Measurements from ENCODE around the gene NPAS3. TPM values are rescaled to one million over a fixed set of nuclear protein-coding genes. Genes with fewer than 3 reads are reported as not detected.

NPAS3 gene
- total RNA-seq, 1 experiment from 2014 or later: 1.9 TPM

DNA sequence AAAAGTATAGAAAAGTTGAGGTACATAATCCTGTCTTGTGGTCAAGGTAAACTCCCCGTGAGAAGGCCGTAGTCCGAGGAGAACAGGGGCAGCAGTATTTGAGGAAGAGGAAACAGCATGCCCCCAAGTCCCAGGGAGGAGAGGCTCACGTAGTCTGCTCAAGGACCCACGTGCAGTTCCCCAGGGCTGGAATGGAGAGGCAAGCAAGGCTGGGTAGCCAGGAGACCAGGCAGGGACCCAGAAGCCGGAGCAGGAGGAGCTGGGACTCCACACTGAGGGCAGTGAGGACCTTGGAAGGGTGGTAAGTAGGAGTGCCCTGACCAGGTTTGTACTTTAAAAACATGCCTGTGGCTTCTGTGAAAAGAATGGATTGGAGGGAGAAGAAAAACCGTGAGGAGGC lies 912.1 kb downstream of the NPAS3 start:
- DNase-seq: no peak
- no peaks in the 10 kb centered on the region for H3K27me3 ChIP-seq
- H3K4me3 ChIP-seq: no peak overlapping the region
- no peaks in the 10 kb centered on the region for H3K36me3 ChIP-seq
- no peaks in the 10 kb centered on the region for H3K9me3 ChIP-seq

DNA sequence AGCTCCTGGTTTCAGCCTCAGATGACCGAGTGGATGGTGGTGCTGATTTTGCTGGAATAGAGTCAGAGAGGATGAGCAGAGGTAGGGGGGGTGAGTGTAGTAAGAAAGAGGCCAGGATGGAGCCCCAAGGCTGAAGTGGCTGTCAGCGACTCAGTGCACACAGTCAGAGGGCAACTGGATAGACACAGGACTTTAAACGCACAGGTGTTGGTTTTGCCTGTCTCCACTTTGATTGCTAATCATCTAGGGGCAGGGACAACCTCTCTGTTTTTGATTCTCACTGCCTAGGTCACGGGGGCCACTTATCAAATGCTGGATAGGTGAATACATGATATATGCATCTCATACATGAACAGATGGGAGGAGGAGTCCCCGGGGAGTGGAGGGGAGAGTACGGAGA lies 912.7 kb downstream of the NPAS3 start:
- no peaks in the 10 kb centered on the region for H3K9me3 ChIP-seq
- no peak for DNase-seq
- no peaks in the 10 kb centered on the region for H3K27me3 ChIP-seq
- no peak overlapping the region for H3K4me3 ChIP-seq
- H3K36me3 ChIP-seq: no peaks in the 10 kb centered on the region

DNA sequence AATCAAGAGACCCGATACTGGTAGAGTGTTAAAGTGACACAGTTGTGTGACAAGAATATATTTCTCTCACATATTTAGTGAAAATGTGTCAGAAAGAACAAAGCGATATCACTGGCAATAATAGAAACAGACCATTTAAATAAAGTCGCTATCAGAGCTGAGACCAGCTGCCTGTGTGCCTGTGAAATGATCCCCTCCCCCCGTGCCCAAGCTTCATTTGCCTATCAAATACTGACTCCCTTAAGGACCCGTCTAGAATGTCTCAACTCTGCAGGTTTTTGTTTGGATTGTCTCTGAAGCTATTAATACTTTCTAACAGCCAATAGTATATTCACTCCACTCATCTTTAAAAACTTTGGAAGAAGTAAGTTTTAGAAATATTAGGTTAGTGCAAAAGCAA lies 913.3 kb downstream of the NPAS3 start:
- no peaks in the 10 kb centered on the region for H3K36me3 ChIP-seq
- H3K27me3 ChIP-seq: no peaks in the 10 kb centered on the region

More for the DNA sequence above, 913.3 kb downstream of the NPAS3 start:
- no peak for DNase-seq
- Histone ChIP-seq H3K4me3 (no peak overlapping the region), H3K9me3 (no peaks in the 10 kb centered on the region)

Data from MG63 (cell line).